OCI-LY7 (cell line): ENCODE data around the gene SPCS1. TPM values are rescaled to one million over a fixed set of nuclear protein-coding genes. Genes with fewer than 3 reads are reported as not detected.

ENCODE experiments used
- BruUV-seq: library from RNA; stranded (reverse); fragments of 400-500 nt; replicated peaks from 2 replicates; lab custom pipeline; 2021; lab: Mats Ljungman, UMichigan
- CTCF ChIA-PET: fragments of 300-600 bp; sonication (Branson Sonifier 250); formaldehyde crosslinking; loops from one replicate; lab custom pipeline; 2022; ENCODE audit warnings: antibody characterized with exemption; ENCODE audit not compliant: unreplicated experiment; lab: Charles Lee
- POLR2A ChIA-PET: fragments of 300-600 bp; sonication (Branson Sonifier 250); formaldehyde crosslinking; loops from one replicate; lab custom pipeline; 2022; ENCODE audit warnings: antibody characterized with exemption; lab: Charles Lee
- DNase-seq: peaks from one replicate; pipeline ENCODE4 v3.0.0-alpha.2; 2015; ENCODE audit warnings: low spot score
- H2AFZ ChIP-seq: fragments of 200-600 bp; sonication (generic), shearing (Covaris generic); 2 replicates; pipeline ENCODE4 v1.6.1; 2014; ENCODE audit warnings: mild to moderate bottlenecking, antibody characterized with exemption, low read length, moderate library complexity
- H3K27ac ChIP-seq: fragments of 200-600 bp; sonication (generic); 2 replicates; pipeline ENCODE4 v1.5.1; 2014; ENCODE audit warnings: mixed run types, low read depth, mild to moderate bottlenecking, moderate library complexity, low read length, inconsistent platforms; ENCODE audit not compliant: poor library complexity, severe bottlenecking
- H3K36me3 ChIP-seq: fragments of 200-600 bp; sonication (generic); 2 replicates; pipeline ENCODE4 v1.6.1; 2014; ENCODE audit warnings: mild to moderate bottlenecking, antibody characterized with exemption, low read length, moderate library complexity, mixed read lengths; ENCODE audit not compliant: insufficient read depth
- H3K4me1 ChIP-seq: fragments of 200-600 bp; sonication (generic); 2 replicates; pipeline ENCODE4 v1.5.1; 2014; ENCODE audit warnings: mild to moderate bottlenecking, low read length; ENCODE audit not compliant: insufficient read depth, poor library complexity, severe bottlenecking
- H3K4me2 ChIP-seq: fragments of 200-600 bp; sonication (generic); 2 replicates; pipeline ENCODE4 v1.6.1; 2014; ENCODE audit warnings: mild to moderate bottlenecking, low read length
- H3K4me3 ChIP-seq: fragments of 200-600 bp; sonication (generic); 2 replicates; pipeline ENCODE4 v1.5.1; 2014; ENCODE audit warnings: mild to moderate bottlenecking, low read depth, low read length; ENCODE audit not compliant: poor library complexity, severe bottlenecking
- H3K79me2 ChIP-seq: fragments of 200-600 bp; sonication (generic); 2 replicates; pipeline ENCODE4 v1.6.1; 2016; ENCODE audit warnings: low read depth, mild to moderate bottlenecking, low read length, moderate library complexity, mixed read lengths; ENCODE audit not compliant: insufficient read depth
- H3K9me2 ChIP-seq: fragments of 200-600 bp; sonication (generic); 2 replicates; pipeline ENCODE4 v1.6.1; 2016; ENCODE audit warnings: mild to moderate bottlenecking, low read length, mixed read lengths; ENCODE audit not compliant: insufficient read depth
- H3K9me3 ChIP-seq: fragments of 200-600 bp; sonication (generic); 2 replicates; pipeline ENCODE4 v1.6.1; 2014; ENCODE audit warnings: mild to moderate bottlenecking, mixed run types, low read length, mixed read lengths
- H4K20me1 ChIP-seq: fragments of 200-600 bp; sonication (generic); 2 replicates; pipeline ENCODE4 v1.6.1; 2014; ENCODE audit warnings: mild to moderate bottlenecking, antibody characterized with exemption, low read length, moderate library complexity, mixed read lengths; ENCODE audit not compliant: insufficient read depth
- CTCF ChIP-seq: fragments of 200-600 bp; sonication (generic); conservative IDR thresholded peaks from 2 replicates; pipeline ENCODE4 v1.5.1; 2014; ENCODE audit warnings: mild to moderate bottlenecking, antibody characterized with exemption, low read length, moderate library complexity, mixed read lengths
- EZH2phosphoT487 ChIP-seq: fragments of 200-600 bp; sonication (generic); IDR thresholded peaks from 2 replicates; pipeline ENCODE4 v1.6.1; 2018; ENCODE audit warnings: low read depth, borderline replicate concordance, mild to moderate bottlenecking, mixed run types, antibody characterized with exemption, low read length, moderate library complexity, mixed read lengths
- intact Hi-C: fragments of 100-400 bp; cut with micrococcal nuclease; formaldehyde crosslinking; loops from one replicate; pipeline ENCODE4 v1.10.0; 2022; ENCODE audit not compliant: unreplicated experiment
- total RNA-seq, 2 experiments: library from RNA; depleted of rRNA in 1 of 2; stranded (reverse); fragments of >200 nt in 1 of 2; shearing (Covaris generic) in 1 of 2; gene quantifications; 2 replicates each; pipeline ENCODE4 v1.2.3, GENCODE V29; 2014 to 2022

The SPCS1 gene
- total RNA-seq, 2 experiments from 2014 or later, result 58.1 to 81.6 TPM

DNA sequence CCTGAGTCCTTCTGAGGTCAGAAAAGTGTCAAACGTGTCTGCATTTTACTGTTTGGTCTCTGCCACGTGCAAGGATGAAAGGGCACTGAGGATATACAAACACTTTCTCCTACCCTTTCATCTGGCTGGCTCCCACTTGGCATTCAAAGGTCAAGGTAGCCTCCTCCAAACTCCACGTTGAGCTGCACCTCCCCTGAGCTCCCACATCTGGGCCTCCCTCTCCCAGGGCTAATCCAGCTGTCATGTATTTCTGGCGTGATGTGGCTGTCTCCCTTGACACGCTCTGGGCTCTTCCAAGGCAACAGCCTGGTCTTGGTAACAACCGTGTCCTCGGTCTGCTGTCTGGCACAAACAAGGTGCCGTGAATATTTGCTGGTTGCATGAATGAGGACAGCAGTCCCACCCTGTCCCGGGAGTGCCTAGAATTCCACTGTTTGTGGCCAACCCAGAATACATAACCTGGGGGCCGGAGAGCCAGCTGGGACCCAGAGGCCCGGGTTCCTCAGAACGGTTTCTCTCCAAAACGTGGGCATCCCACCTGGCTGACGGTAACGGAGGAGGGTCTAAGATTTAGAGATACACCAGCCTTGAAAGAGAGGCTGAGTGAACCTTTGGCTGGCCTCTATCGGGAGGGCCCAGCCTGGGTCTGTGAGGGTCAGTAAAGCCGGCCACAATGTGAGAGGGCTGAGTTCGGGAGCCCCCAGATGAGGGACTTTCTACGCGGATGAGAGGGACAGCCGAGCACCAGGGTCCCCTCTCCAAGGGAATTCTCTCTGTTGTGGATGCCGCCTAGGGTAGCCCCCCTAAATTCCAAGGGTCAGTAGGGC, 1.1 kb upstream of the SPCS1 start:
- CTCF ChIA-PET, result no interaction called here

GRCh38 chr3:52705438-52705687, 543 bp upstream of the SPCS1 start:
- ChIA-PET POLR2A (interaction anchor here (1.5 to 7.4 kb wide), 4 partner anchors 14 to 54 kb away, joined by 3 to 44 read pairs (median 4); no protein-coding TSS in a partner anchor), CTCF (no interaction called here)
- Histone ChIP-seq H3K27ac (peak overlapping the region; percentile 63), H3K4me2 (peak overlapping the region; percentile 98), H3K9me3 (no peaks in the 10 kb centered on the region), H3K36me3 (peaks cover 26% of the 10 kb centered on the region), H2AFZ (peak overlapping the region; percentile 63), H4K20me1 (peaks cover 10% of the 10 kb centered on the region; the same call in 1 of the 2 replicates), H3K79me2 (peaks cover 48% of the 10 kb centered on the region), H3K4me3 (peak overlapping the region; percentile 95), H3K9me2 (no peaks in the 10 kb centered on the region), H3K4me1 (peaks cover 41% of the 10 kb centered on the region)
- TF ChIP-seq EZH2phosphoT487 (no peak), CTCF (no peak)
- BruUV-seq, result no TSS peak
- intact Hi-C loops, result no loop called here
- no peak for DNase-seq

More for the DNA sequence above, 1.1 kb upstream of the SPCS1 start:
- H3K4me1 ChIP-seq, result peaks cover 38% of the 10 kb centered on the region
- BruUV-seq, result no TSS peak
- peak overlapping the region; percentile 98 for H3K4me2 ChIP-seq
- H3K36me3 ChIP-seq, result peaks cover 22% of the 10 kb centered on the region
- peaks cover 10% of the 10 kb centered on the region; the same call in 1 of the 2 replicates for H4K20me1 ChIP-seq
- POLR2A ChIA-PET, result interaction anchor here (1.5 to 7.4 kb wide), 3 partner anchors 14 to 54 kb away, joined by 3 to 44 read pairs (median 4); no protein-coding TSS in a partner anchor
- peak; percentile 31 for DNase-seq
- peaks cover 48% of the 10 kb centered on the region for H3K79me2 ChIP-seq
- H2AFZ ChIP-seq, result peak overlapping the region; percentile 63
- intact Hi-C loops, result no loop called here
- H3K9me3 ChIP-seq, result no peaks in the 10 kb centered on the region
- peak overlapping the region; percentile 95 for H3K4me3 ChIP-seq
- no peak for TF ChIP-seq EZH2phosphoT487
- TF ChIP-seq CTCF, result no peak
- H3K27ac ChIP-seq, result peak overlapping the region; percentile 63
- H3K9me2 ChIP-seq, result no peaks in the 10 kb centered on the region

DNA sequence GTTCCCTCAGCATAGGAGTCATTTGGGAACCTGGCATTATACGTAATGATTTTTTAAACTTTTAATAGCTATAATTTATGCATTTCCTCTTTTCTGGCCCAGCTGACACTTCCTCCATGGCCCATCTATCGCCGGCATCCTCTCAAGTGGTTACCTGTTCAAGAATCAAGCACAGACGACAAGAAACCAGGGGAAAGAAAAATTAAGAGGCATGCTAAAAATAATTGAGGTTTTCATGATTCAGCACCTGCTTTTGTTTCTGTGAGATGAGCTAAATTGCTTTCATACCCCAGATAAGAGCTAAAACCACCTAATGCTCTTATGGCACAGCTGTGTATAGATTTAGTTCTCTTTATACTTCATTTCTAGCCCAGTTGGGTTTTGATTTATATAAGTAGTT, 1.7 kb downstream of the SPCS1 start:
- Histone ChIP-seq H3K9me2 (no peaks in the 10 kb centered on the region), H3K4me2 (peak overlapping the region; percentile 98), H3K79me2 (peaks cover 48% of the 10 kb centered on the region), H3K4me3 (peak overlapping the region; percentile 95), H3K9me3 (no peaks in the 10 kb centered on the region; the same call in 1 of the 2 replicates), H4K20me1 (peaks cover 10% of the 10 kb centered on the region; the same call in 1 of the 2 replicates), H2AFZ (no peak overlapping the region), H3K4me1 (peaks cover 47% of the 10 kb centered on the region), H3K27ac (peak overlapping the region; percentile 63), H3K36me3 (peaks cover 45% of the 10 kb centered on the region)
- no TSS peak for BruUV-seq
- ChIA-PET CTCF (no interaction called here), POLR2A (interaction anchor here (0.5 to 7.4 kb wide), 10 partner anchors 10 to 1671 kb away, joined by 3 to 44 read pairs (median 4); partner anchors contain the start of gene NEK4)
- intact Hi-C loops, result no loop called here
- peak; percentile 67 for DNase-seq
- TF ChIP-seq EZH2phosphoT487 (no peak), CTCF (no peak)
